EH (cell line): ENCODE data around the gene LKAAEAR1.
"Not testable (repeated sequence)": the region's sequence is repeated elsewhere in the genome, so short reads cannot be mapped to it uniquely, and the experiment has no call there.

Experiments
- DNase-seq: peaks from one replicate; pipeline ENCODE4 v3.0.0-alpha.2; 2015; ENCODE audit warnings: low read depth

LKAAEAR1 gene

DNA sequence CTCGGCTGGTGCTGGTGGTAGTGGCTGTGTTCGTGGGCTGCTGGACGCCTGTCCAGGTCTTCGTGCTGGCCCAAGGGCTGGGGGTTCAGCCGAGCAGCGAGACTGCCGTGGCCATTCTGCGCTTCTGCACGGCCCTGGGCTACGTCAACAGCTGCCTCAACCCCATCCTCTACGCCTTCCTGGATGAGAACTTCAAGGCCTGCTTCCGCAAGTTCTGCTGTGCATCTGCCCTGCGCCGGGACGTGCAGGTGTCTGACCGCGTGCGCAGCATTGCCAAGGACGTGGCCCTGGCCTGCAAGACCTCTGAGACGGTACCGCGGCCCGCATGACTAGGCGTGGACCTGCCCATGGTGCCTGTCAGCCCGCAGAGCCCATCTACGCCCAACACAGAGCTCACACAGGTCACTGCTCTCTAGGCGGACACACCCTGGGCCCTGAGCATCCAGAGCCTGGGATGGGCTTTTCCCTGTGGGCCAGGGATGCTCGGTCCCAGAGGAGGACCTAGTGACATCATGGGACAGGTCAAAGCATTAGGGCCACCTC, 14.3 kb upstream of the LKAAEAR1 start:
- no peak for DNase-seq

DNA sequence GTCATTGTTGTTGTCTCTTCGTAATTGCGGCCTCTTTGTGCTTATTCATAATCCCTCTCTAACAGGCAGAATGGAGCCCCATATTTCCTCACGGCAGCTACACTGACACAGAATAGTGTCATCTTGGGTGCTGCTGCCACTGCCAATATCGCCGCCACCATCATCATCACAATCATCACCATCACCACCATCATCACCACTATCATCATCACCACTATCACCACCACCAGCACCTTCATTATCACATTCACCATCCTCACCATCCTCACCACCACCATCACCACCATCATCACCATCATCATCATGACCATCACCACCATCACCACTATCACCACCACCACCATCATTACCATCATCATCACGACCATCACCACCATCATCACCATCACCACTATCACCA, 12.3 kb upstream of the LKAAEAR1 start:
- no peak for DNase-seq

DNA sequence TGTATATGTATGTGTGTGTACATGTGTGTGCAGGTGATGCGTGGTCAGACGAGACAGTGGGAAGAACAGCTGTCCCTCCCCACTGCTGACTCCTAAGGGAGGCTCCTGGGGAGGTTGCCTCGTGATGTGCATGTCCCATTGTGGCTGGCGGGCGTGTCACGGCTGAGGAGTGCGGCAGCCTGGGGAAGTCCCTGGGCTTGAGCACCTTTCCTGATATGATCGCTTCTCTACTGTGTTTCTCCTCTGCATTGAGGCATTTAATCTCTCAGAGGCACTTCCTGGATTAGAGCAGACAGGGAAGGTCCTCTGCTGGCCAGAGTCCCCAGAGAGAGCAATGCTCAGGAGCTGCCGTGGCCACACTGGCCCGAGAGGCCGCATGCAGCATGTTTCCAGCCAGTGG, 11.7 kb upstream of the LKAAEAR1 start:
- no peak for DNase-seq

DNA sequence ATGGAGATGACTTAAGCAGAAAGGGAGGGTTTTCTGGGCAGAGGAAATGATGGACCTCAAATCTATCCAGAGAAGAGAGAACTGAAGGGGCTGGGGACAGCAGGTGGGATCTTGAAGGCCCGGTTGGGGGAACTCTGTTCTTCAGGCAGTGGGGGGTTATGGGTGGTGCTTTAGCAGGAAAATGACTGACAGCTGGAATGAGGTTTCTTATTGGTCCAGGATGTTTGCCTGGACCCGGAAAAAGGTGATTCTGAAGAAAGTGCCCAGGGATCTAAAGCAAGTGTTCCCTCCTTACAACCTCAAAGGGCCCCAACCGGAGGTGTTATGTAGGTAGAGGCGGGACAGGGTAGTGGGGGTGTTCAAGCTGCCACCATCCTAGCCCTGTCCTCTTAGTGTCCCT, 11.3 kb upstream of the LKAAEAR1 start:
- no peak for DNase-seq

DNA sequence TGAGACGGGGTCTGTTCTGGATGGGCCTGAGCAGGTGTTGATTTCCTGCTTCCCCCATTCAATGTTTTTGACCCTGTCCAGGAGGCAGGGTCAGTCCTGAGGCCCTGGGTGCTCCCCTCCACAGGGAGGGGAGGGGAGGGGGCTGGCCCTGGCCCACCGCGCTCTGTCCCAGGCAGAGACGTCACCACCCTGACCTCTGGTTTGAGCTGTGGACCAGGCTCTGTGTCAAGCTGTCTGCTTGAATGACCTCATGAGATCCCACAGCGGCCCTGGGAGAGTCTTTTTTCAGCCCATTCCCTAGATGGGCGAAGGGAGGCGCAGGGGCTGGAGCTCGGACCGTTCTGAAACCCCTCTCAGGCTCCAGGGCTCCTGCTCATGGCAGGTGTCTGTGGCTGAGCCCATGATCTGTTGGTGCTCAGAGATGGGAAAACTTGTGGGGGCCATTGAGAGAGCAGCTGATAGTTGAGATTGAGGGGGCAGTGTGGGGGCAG, 8.9 kb upstream of the LKAAEAR1 start:
- no peak for DNase-seq

DNA sequence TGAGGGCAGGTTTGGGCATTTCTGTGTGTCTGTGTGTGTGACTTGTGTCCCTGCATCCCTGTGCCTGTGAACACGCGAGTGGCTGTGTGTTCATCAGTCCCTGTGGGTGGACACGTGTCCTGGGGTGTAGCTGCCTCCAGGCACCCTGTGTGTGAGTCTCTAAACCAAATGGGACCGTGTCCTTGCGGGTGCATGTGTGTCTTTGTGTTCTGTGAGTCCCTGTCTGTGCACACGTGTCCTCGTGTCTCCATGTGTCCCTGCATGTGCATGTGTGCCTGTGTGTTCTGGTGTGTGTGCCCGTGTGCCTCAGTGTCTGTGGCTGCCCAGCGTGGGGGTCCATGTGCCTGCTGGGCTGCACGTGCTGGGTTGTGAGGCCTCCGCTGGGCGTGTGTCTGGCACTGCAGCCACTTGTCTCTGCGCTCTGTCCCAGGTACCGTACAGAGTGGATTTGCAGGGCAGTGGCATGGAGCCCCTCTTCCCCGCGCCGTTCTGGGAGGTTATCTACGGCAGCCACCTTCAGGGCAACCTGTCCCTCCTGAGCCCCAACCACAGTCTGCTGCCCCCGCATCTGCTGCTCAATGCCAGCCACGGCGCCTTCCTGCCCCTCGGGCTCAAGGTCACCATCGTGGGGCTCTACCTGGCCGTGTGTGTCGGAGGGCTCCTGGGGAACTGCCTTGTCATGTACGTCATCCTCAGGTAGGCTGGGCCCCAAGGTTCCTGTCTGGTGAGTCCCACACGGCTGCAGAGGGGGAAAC, 8.2 kb upstream of the LKAAEAR1 start:
- no peak for DNase-seq

DNA sequence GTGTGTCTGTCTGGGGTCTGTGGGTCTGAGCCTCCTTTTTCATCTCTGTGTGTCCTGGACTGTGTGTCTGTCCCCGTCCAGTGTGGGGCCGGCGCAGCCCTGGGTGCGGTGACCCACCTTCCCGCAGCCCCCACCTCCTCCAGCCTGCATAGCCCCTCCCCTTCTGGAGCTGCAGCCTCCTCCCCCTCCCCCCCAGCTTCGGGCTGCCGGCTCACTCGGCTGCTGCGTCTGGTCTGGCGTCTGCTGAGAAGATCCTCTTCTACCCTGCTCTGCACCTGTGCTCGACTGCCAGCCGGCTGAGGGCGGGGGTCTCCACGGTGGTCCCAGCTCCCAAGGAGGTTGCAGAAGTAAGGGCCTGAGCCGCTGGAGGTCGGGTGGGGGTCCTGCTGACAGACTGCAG, 7.6 kb upstream of the LKAAEAR1 start:
- DNase-seq = no peak

DNA sequence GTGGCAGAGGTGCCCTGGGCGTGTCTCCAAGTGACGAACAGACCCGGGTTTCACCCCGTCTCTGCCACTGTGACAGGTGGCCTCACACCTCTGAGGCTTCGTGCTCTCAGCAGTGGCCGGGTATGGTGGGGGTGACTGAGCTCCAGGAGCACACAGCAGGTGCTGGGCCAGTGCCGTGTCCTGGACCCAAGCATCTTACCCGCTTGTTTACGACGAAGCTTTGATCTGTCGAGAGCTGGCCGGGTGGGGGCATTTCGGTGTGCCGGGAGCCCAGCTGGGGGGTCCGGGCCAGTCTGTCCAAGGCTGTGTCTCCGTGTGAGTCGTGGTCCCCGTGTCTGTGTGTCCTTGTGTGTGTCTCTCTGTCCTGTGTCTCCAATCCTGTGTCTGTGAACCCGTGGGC, 7.1 kb upstream of the LKAAEAR1 start:
- no peak for DNase-seq

DNA sequence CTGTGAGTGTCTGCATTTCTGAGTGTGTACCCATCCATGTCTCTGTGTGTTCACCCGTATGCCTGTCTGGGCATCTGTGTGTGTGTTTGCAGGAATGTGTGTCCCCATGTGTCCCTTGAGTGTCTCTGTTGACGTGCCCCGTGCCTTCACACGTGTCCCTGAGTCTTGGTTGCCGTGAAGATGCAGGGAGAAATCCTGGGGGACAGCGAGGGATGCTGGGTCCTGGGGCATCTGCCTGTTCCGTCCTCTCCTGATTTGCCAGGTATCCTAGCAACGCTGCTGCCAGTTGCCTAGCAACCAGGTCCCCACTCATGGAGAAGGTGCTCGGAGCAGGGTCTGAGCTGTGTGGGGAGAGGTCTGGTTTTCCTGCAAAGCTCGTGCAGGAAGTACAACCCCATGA, 6.0 kb upstream of the LKAAEAR1 start:
- DNase-seq = no peak

DNA sequence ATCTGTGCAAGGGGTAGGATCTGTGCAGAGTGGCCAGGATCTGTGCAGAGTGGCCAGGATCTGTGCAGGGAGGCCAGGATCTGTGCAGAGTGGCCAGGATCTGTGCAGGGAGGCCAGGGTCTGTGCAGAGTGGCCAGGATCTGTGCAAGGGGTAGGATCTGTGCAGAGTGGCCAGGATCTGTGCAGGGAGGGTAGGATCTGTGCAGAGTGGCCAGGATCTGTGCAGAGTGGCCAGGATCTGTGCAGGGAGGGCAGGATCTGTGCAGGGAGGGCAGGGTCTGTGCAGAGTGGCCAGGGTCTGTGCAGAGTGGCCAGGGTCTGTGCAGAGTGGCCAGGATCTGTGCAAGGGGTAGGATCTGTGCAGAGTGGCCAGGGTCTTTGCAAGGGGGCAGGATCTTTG, 4.4 kb upstream of the LKAAEAR1 start:
- DNase-seq = not testable (repeated sequence)

DNA sequence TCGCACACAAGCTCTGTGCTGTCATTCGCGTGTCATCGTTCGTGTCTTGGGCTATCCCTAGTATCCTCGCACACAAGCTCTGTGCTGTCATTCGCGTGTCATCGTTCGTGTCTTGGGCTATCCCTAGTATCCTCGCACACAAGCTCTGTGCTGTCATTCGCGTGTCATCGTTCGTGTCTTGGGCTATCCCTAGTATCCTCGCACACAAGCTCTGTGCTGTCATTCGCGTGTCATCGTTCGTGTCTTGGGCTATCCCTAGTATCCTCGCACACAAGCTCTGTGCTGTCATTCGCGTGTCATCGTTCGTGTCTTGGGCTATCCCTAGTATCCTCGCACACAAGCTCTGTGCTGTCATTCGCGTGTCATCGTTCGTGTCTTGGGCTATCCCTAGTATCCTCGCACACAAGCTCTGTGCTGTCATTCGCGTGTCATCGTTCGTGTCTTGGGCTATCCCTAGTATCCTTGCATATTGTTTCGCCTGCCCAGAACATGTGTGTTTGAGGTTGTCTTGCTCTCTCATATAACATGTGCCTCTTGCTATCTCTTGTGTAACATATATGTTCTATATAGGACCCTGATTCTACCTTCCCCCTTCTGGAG, 3.1 kb upstream of the LKAAEAR1 start:
- not testable (repeated sequence) for DNase-seq

DNA sequence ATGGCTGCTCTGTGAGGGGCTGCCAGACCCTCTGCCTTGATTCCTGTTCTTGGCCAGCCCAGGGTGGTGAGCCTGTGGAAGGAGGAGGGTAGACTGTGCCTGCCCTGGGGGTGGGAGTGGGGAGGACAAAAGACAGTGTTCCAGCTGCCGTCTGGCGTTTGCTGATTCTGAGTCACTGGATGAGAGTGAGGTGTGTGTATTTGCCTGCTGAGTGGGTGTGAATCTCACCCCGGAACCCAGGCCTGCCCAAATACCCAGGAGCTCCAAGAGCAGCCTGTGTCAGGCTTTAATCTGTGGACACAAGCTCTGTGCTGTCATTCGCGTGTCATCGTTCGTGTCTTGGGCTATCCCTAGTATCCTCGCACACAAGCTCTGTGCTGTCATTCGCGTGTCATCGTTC, 2.6 kb upstream of the LKAAEAR1 start:
- DNase-seq = no peak

DNA sequence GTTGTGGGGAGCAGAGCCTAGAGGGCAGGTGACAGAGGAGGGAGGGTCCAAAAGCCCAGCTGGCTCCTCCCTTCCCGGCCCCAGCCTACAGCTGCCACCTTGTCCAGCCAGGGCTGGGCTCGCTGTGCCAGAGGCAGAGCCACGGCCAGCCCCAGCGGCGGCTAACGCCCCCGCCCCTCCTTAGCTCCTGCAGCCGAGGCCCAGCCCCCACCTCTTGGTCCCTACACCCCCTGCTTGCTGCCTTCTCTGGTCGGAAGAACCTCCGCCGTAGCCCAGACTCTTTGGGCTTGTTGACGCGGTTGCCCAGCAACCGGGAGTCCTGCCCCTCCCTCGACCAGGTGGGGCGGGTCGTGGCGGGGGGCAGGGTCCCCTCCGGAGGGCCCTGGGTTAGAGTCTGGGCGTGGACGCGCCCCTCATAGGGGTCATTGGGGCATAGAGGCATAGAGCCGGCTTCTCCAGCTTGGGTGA, 521 bp upstream of the LKAAEAR1 start:
- no peak for DNase-seq

DNA sequence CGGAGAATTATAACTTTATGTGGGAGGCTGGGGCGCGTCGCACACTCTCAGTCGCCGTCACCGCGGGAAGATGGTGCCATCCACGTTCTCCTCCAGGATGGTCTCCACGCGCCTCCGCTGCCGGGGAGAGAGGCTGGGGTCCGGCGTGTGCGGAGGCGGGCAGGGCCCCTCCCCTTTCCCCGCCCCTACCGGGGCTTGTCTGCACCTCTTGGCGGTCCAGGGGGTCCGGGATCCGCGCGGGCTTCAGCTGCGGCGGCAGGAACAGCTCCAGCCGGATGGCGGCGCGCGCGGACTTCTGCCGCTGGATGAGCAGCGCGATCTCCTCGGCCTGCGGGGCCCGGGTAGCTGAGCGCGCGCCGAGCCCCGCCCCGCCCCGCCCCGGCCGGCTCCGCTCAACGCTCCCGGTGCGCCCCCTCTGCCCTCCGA, 807 bp downstream of the LKAAEAR1 start:
- peak; percentile 71 for DNase-seq

DNA sequence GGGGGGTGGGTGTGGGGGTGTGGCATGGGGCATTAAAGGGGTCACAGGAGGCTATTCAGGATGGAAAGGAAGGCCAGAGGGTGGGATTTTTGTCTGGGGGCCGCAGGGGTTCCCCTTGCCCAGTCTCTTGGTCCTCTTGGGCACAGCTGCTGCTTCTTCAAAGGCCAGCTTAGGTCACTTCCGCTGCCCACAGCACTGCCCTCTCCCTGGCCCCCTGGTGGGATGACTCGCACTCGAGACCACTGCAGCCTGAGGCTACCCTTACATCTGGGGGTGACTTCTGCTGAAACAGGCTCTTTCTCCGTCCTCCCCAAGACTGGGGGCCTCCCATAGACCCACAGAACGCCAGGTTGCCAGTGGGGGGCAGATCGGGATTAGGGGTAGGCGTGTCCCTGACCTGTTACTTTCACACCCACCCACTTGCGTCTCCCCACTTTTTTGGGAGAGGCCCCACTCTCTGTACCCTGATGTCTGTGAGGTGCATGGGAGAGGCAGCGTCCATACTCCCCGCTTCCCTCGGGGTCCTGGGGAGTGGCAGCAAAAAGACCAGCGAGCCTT, 1.3 kb downstream of the LKAAEAR1 start:
- DNase-seq = no peak

DNA sequence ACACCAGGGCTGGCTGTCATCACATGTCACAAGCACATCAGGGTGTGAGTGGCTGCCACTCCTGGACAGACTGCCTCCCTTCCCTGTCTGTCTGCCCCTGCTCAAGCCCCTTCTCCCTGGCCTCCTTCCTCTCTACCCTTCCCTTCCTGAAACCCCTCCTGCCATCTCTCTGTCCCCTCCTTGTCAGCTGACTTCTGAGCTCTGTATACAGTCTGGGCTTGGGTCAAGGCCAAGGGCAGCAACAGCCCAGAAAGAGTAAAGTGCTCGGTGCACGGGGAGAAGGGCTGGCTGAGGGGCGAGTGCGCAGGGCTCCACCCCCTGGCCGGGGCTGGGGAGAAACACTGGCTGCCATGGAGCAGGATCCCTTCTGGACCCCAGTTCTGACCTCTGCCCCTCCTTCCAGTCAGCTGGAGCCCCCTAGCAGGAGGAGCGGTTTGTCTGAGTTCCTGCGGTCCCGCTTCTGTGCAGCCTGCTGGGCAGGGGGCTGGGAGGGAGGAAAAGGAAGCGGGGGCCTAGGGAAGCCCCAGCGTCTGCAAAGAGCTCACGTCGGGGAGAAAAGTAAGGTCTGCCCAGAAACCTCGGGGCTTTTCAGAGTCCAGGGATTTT, 2.0 kb downstream of the LKAAEAR1 start:
- no peak for DNase-seq

DNA sequence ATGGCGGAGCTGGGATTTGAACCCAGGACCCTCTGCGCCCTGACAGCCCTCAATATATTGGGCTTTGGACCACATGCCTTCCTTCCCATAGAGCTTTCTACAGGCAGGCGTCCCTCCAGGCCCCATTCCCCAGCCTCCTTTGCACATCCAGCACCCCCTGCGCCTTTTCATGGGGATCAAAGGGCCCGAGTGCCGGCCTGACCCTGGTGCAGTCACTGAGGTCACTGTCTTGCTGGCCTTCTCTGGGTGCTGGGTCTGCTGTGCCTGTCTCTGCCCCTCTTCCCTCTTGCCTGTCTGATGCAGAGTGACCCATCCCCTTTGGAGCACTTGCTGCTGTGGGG, 2.6 kb downstream of the LKAAEAR1 start:
- no peak for DNase-seq

DNA sequence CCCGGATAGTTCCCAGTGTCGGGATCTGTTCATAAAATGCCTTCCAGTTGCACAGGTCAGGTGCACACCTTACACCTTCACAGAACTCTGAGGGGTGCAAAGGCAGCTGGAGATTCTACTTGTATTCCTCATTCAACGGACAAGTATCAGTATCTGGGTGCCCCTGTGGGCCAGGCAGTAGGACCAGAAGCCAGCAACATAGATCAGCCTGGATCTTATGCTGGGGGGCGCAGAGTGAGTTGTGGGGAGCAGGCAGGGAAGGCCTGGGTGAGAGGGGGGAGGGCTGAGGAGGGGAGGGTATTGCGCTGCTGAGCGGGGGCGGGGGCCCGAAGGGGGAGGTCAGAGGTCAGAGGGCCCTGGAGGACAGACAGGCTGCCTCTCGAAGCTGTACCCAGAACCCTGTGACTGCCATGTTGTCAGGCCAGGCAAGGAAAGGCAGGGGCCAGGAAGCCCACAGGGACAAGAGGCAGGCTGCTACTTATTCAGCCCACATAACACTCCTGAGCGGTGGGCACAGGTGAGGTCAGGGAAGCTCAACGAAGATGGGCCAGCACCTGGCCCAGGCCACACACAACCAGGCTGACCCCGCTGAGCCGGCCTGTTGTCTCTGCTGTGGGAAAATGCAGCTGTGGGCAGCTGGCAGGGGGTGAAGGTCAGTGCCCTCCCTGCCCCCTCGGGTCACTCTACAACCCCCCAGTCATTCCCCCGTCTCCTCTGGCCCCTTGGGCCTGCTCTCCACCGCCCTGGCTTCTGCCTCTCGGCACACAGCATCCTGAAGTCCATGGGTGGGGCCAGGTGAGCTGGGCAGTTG, 3.2 kb downstream of the LKAAEAR1 start:
- DNase-seq = no peak

DNA sequence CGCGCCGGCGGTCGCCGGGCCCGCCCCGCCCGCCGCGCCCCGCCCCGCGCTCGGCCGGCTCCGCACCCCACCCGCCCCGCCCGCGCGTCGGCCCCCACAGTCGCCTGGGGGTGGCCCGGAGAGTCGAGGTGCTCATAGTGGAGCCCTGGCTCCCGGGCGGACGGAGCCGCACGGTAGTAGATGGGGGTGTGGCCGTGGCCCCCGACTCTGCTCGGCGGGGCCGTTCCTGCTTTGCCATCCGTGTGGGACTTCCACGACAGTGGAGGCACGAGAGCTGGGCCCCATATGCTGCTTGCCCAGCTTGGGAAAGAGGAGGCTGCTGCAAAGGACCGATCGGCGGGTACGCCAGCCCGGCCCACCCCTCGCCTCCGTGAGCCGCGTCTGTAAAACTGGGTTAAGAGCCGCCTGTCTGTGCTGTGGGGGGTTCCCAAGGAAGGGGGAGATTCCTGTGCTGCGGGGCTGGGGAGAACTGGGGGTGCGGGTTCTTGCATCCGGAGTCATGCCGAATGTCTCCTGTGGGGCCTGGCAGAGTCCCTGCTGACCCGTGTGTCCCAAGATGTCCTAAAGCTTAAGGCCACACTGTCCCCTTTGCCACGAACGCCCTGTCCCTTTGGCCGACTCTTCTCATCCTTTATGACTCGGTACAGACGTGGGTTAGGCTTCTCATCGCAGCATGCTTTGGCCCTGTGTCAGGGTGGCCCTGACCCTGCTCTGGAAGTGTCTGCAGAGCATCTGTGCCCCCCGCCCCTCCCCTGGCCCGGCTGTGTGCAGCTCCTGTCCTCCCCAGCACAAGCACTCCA, 4.0 kb downstream of the LKAAEAR1 start, which contains the start of gene OPRL1:
OPRL1 (plus strand) TSS at position 70 of the 800 bp plus-strand sequence. CDS start 12,639 bp downstream, outside the sequence.
- DNase-seq = no peak

DNA sequence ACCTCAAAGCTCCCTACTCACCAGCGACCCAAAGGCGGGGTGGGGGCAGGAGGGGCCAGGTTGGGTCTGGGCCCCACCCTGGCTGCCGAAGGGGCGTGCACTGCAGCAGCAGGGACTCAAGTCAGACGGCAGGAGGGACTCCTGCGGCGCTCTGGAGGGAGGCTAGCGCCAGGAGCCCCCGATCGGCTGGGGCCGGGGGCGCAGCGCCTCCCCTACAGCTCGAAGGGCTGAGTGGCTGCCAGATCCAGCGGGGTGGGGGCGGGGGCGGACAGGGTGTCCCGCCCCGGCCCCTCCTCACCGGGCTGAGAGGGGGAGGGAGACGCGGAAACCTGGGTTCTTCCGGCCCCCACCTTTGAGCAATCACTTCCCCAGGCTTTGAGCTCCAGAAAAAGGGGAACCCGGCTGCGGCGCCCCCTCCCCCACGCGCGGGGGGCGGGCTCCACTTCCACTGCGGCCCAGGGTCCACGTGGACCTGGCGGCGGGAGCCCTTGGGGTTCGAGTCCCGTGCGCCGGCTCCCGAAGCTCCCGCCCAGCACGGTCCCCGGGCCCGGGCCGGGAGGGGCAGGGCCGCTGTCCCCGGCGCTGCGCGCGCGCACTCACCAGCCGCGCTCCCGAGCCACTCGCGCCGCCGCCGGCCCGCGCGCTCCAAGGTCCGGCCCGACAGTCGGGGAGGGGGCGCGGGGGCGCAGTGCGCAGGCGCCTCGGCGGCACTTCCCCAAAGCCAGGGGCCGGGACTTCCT, 4.8 kb downstream of the LKAAEAR1 start, which contains the start of gene RGS19:
RGS19 (minus strand) TSS at position 246 of the 740 bp plus-strand sequence. CDS start 2,632 bp downstream, outside the sequence.
- DNase-seq = peak; percentile 72
